Ovary (tissue), 3 donors: ENCODE results near the gene TEX44.

Experiments used
- EP300 ChIP-seq: sonication (generic); formaldehyde crosslinking; IDR thresholded peaks from one replicate; pipeline ENCODE4 v1.6.1; 2017; ENCODE audit warnings: antibody characterized with exemption
- POLR2A ChIP-seq: fragments of 450-650 bp; IDR thresholded peaks from one replicate; pipeline ENCODE4 v1.6.1; 2017; ENCODE audit warnings: antibody characterized with exemption, mild to moderate bottlenecking, moderate library complexity
- TF ChIP-seq, protein P1 (sequence below), 3 donors: fragments of 450-650 bp in 2 of 3; fragments of 200-600 bp in 1 of 3; IDR thresholded peaks; one replicate each; pipeline versions ENCODE4 v1.5.1 to v1.8.0; 2016 to 2022; ENCODE audit warnings: antibody characterized with exemption in 3 of 3, mild to moderate bottlenecking in 1 of 3
- donor health status: DM: no; HTN: no; CAD: no.

DNA sequence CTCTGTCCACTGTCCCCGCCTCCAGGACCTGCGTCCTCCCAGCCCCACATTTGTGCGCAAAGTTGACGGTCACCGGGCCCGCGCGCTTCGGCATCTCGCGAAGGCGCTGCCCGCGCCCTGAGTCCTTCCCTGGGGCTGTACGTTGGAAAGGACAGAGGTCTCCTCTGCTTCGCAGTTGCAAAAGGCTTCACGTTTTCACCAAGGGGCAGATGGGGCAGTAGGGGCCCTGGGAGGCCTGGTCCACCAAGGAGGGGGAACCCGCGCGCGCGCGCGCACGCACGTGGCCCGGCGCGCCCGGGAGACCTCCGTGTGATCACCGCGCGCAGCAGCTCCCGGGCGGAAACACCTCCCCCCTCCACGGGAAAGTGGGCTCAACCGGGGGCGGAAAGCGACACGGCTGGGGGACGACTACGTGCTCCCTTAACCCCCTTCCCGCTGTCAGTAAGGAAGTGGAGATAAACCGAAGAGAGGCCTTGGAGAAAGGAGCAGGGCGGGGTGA lies 21.9 kb downstream of the TEX44 start:
- TF ChIP-seq, protein P1, sequence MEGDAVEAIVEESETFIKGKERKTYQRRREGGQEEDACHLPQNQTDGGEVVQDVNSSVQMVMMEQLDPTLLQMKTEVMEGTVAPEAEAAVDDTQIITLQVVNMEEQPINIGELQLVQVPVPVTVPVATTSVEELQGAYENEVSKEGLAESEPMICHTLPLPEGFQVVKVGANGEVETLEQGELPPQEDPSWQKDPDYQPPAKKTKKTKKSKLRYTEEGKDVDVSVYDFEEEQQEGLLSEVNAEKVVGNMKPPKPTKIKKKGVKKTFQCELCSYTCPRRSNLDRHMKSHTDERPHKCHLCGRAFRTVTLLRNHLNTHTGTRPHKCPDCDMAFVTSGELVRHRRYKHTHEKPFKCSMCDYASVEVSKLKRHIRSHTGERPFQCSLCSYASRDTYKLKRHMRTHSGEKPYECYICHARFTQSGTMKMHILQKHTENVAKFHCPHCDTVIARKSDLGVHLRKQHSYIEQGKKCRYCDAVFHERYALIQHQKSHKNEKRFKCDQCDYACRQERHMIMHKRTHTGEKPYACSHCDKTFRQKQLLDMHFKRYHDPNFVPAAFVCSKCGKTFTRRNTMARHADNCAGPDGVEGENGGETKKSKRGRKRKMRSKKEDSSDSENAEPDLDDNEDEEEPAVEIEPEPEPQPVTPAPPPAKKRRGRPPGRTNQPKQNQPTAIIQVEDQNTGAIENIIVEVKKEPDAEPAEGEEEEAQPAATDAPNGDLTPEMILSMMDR (IDR thresholded peaks at IDR 0.05): no peak
- peak; percentile 9 for TF ChIP-seq POLR2A
- no peak for TF ChIP-seq EP300
